ENCODE data around the gene RIMS3.

- TF ChIP-seq CTCF (IDR thresholded peaks at IDR 0.05; ENCODE audit: poor library complexity, severe bottlenecking) (no peak), REST (IDR thresholded peaks at IDR 0.05; ENCODE audit: borderline replicate concordance) (no peak), EZH2 (IDR thresholded peaks at IDR 0.05; ENCODE audit: borderline replicate concordance, insufficient read depth, low read length, poor library complexity, severe bottlenecking) (no peak), POLR2AphosphoS5 (IDR thresholded peaks at IDR 0.05) (no peak)
Observed at GRCh38 chr1:40710581-40711315, 45.3 kb upstream of the RIMS3 start.

All from neural cell (in vitro differentiated cells).